H9 (cell line): Measurements from ENCODE around the gene PGLYRP3. TPM values are rescaled to one million over a fixed set of nuclear protein-coding genes. Genes with fewer than 3 reads are reported as not detected.

ENCODE experiments used
- DNase-seq: peaks from one replicate; pipeline ENCODE4 v3.0.0-alpha.2; 2017
- H2AFZ ChIP-seq: one replicate; pipeline ENCODE4 v1.6.1; 2013; ENCODE audit warnings: mild to moderate bottlenecking, low read length, control low read depth, moderate library complexity
- H2AK5ac ChIP-seq: 2 replicates; pipeline ENCODE4 v1.6.1; 2013; ENCODE audit warnings: low read length, control low read depth, mixed read lengths; ENCODE audit not compliant: insufficient read length
- H2BK120ac ChIP-seq: one replicate; pipeline ENCODE4 v1.6.1; 2013; ENCODE audit warnings: low read depth, mild to moderate bottlenecking, low read length, control low read depth, inconsistent platforms; ENCODE audit not compliant: poor library complexity, severe bottlenecking
- H2BK12ac ChIP-seq: 2 replicates; pipeline ENCODE4 v1.6.1; 2013; ENCODE audit warnings: low read length, control low read depth, mixed read lengths, low read depth; ENCODE audit not compliant: insufficient read length
- H2BK15ac ChIP-seq: 2 replicates; pipeline ENCODE4 v1.6.1; 2013; ENCODE audit warnings: low read depth, low read length, control low read depth
- H2BK20ac ChIP-seq: one replicate; pipeline ENCODE4 v1.6.1; 2013; ENCODE audit warnings: low read depth, mild to moderate bottlenecking, low read length, control low read depth, inconsistent platforms; ENCODE audit not compliant: poor library complexity, severe bottlenecking
- H2BK5ac ChIP-seq: 2 replicates; pipeline ENCODE4 v1.6.1; 2013; ENCODE audit warnings: low read length, control low read depth, mixed read lengths; ENCODE audit not compliant: insufficient read length
- H3K14ac ChIP-seq: 2 replicates; pipeline ENCODE4 v1.6.1; 2013; ENCODE audit warnings: low read length, control low read depth; ENCODE audit not compliant: insufficient read depth
- H3K18ac ChIP-seq: 2 replicates; pipeline ENCODE4 v1.6.1; 2013; ENCODE audit warnings: low read depth, mild to moderate bottlenecking, mixed read lengths, low read length, control low read depth; ENCODE audit not compliant: insufficient read length
- H3K23ac ChIP-seq: 2 replicates; pipeline ENCODE4 v1.6.1; 2013; ENCODE audit warnings: low read length, control low read depth, mixed read lengths, low read depth; ENCODE audit not compliant: insufficient read length
- H3K23me2 ChIP-seq: 2 replicates; pipeline ENCODE4 v1.6.1; 2013; ENCODE audit warnings: low read depth, mild to moderate bottlenecking, mixed read lengths, low read length, control low read depth; ENCODE audit not compliant: insufficient read length, poor library complexity, severe bottlenecking
- H3K27ac ChIP-seq: 2 replicates; pipeline ENCODE4 v1.5.1; 2013; ENCODE audit warnings: low read length, control low read depth, mixed read lengths, low read depth; ENCODE audit not compliant: insufficient read length
- H3K27me3 ChIP-seq: 2 replicates; pipeline ENCODE4 v1.6.1; 2013; ENCODE audit warnings: low read length, control low read depth, inconsistent platforms; ENCODE audit not compliant: insufficient read depth
- H3K4ac ChIP-seq: 2 replicates; pipeline ENCODE4 v1.6.1; 2013; ENCODE audit warnings: low read depth, mild to moderate bottlenecking, control low read depth, inconsistent platforms, low read length, moderate library complexity
- H3K4me1 ChIP-seq: 2 replicates; pipeline ENCODE4 v1.6.1; 2013; ENCODE audit warnings: low read length, control low read depth, inconsistent platforms; ENCODE audit not compliant: insufficient read depth
- H3K4me2 ChIP-seq: 2 replicates; pipeline ENCODE4 v1.6.1; 2013; ENCODE audit warnings: low read length, control low read depth, mixed read lengths; ENCODE audit not compliant: insufficient read length, insufficient read depth
- H3K56ac ChIP-seq: 2 replicates; pipeline ENCODE4 v1.6.1; 2013; ENCODE audit warnings: low read depth, mild to moderate bottlenecking, mixed read lengths, low read length, control low read depth; ENCODE audit not compliant: insufficient read length
- H3K79me1 ChIP-seq: 2 replicates; pipeline ENCODE4 v1.6.1; 2013; ENCODE audit warnings: low read depth, mild to moderate bottlenecking, moderate library complexity, low read length, control low read depth, inconsistent platforms; ENCODE audit not compliant: insufficient read depth, poor library complexity, severe bottlenecking
- H3K79me2 ChIP-seq: 2 replicates; pipeline ENCODE4 v1.6.1; 2013; ENCODE audit warnings: low read length, control low read depth, inconsistent platforms; ENCODE audit not compliant: insufficient read depth
- H3K9ac ChIP-seq: 2 replicates; pipeline ENCODE4 v1.6.1; 2013; ENCODE audit warnings: low read length, control low read depth, mixed read lengths; ENCODE audit not compliant: insufficient read length; ENCODE audit errors: extremely low read depth
- H3K9me3 ChIP-seq: one replicate; pipeline ENCODE4 v1.6.1; 2013; ENCODE audit warnings: low read depth, low read length, inconsistent platforms; ENCODE audit not compliant: control insufficient read depth
- H3T11ph ChIP-seq: one replicate; pipeline ENCODE4 v1.6.1; 2013; ENCODE audit warnings: mild to moderate bottlenecking, low read length, control low read depth, inconsistent platforms
- H4K20me1 ChIP-seq: one replicate; pipeline ENCODE4 v1.6.1; 2013; ENCODE audit not compliant: control insufficient read depth, insufficient read length, insufficient read depth
- H4K5ac ChIP-seq: 2 replicates; pipeline ENCODE4 v1.6.1; 2013; ENCODE audit warnings: low read depth, mild to moderate bottlenecking, mixed read lengths, low read length, control low read depth; ENCODE audit not compliant: insufficient read length
- H4K8ac ChIP-seq: replicated peaks from 2 replicates; pipeline ENCODE4 v1.6.1; 2013; ENCODE audit warnings: low read length, control low read depth, mixed read lengths, low read depth; ENCODE audit not compliant: insufficient read length
- H4K91ac ChIP-seq: 2 replicates; pipeline ENCODE4 v1.6.1; 2013; ENCODE audit warnings: low read depth, mild to moderate bottlenecking, moderate library complexity, mixed read lengths, low read length, control low read depth; ENCODE audit not compliant: insufficient read length
- H3K27ac Mint-ChIP-seq, 3 experiments: 2 replicates in 2 of 3; 3 replicates in 1 of 3; pipeline ENCODE4 v1.8.0; 2020 to 2021; ENCODE audit warnings: mixed read lengths in 3 of 3, mild to moderate bottlenecking in 1 of 3, moderate library complexity in 1 of 3
- H3K27me3 Mint-ChIP-seq: 2 replicates; pipeline ENCODE4 v1.8.0; 2021; ENCODE audit warnings: low read depth, mild to moderate bottlenecking, moderate library complexity, mixed read lengths
- H3K36me3 Mint-ChIP-seq, 3 experiments: 2 replicates in 2 of 3; 3 replicates in 1 of 3; pipeline ENCODE4 v1.8.0; 2020 to 2021; ENCODE audit warnings: low read depth in 3 of 3, mixed read lengths in 3 of 3; ENCODE audit not compliant: insufficient read depth in 1 of 3
- H3K4me1 Mint-ChIP-seq, 2 experiments: 2 replicates each; pipeline ENCODE4 v1.8.0; 2020; ENCODE audit warnings: mixed read lengths in 2 of 2
- H3K4me3 Mint-ChIP-seq, 2 experiments: 2 replicates in 1 of 2; 3 replicates in 1 of 2; pipeline ENCODE4 v1.8.0; 2020 to 2021; ENCODE audit warnings: mild to moderate bottlenecking in 2 of 2, mixed read lengths in 2 of 2, moderate library complexity in 1 of 2
- H3K9me3 Mint-ChIP-seq, 2 experiments: 2 replicates in 1 of 2; 3 replicates in 1 of 2; pipeline ENCODE4 v1.8.0; 2020; ENCODE audit warnings: mild to moderate bottlenecking in 2 of 2, mixed read lengths in 2 of 2, moderate library complexity in 1 of 2
- WGBS: extraction: QIAGEN DNeasy Blood & Tissue Kit; methylation state at CpG from one replicate; pipeline ENCODE4 v1.1.7; 2013; ENCODE audit warnings: missing lambda C conversion rate, low lambda C conversion rate, mixed read lengths; ENCODE audit not compliant: insufficient read length; ENCODE audit errors: extremely low coverage; 5-methylcytosine and 5-hydroxymethylcytosine counted together
- total RNA-seq: library from RNA; stranded (reverse); gene quantifications from 2 replicates; pipeline ENCODE4 v1.2.1, GENCODE V29; 2021
- TF ChIP-seq, protein P1 (sequence below): fragments of 200-600 bp; sonication (generic); conservative IDR thresholded peaks from 3 replicates; pipeline ENCODE4 v1.8.0; 2021; ENCODE audit warnings: antibody characterized with exemption, mild to moderate bottlenecking

Gene PGLYRP3
- total RNA-seq, 1 experiment from 2014 or later: not detected

DNA sequence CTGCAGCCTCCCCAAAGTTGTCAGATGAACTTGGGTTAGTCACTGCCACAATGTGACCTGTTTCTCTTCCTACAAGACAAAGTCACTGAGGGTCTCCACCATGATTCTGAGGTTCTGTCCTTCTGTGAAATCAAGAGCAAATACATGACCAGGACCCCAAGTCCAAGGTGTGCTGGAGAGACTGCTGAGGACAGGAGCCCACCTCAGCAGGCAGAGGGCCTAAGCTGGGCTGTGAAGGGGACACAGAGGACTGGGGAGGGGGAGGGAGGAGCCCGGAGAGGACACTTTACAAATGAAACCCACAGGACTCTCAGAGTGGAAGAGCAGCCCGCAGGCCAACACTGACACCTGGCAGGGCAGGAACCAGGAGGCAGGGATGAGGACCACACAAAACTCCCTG lies 3.3 kb downstream of the PGLYRP3 start:
- no peak for DNase-seq
- peaks cover 10 to 15% of the 10 kb centered on the region in 2 experiments for H3K4me1 Mint-ChIP-seq

More for the DNA sequence above, 3.3 kb downstream of the PGLYRP3 start:
- H3K27ac Mint-ChIP-seq: 0 out of 7 replicates have a peak overlapping the region, but pooled peaks of 1 of the 3 experiments have one; percentile 18
- no peak overlapping the region for H2AK5ac ChIP-seq
- no peak overlapping the region for H2AFZ ChIP-seq
- no peaks in the 10 kb centered on the region for H3K79me1 ChIP-seq
- H3K14ac ChIP-seq: no peak overlapping the region
- no peak overlapping the region for H4K5ac ChIP-seq
- no CpG with 5 or more reads among the region's 2 CpGs for WGBS
- H3K4me1 ChIP-seq: no peaks in the 10 kb centered on the region; the same call in 1 of the 2 replicates
- peaks cover 4% of the 10 kb centered on the region for H3K27me3 Mint-ChIP-seq
- no peak overlapping the region for H3K4me2 ChIP-seq
- H2BK120ac ChIP-seq: no peak overlapping the region
- no peak overlapping the region for H2BK20ac ChIP-seq
- H3K79me2 ChIP-seq: no peaks in the 10 kb centered on the region
- no peak overlapping the region for H3K23ac ChIP-seq
- H2BK15ac ChIP-seq: no peak overlapping the region
- H3K36me3 Mint-ChIP-seq: no peaks in the 10 kb centered on the region; a peak in 1 of 7 replicates
- no peak overlapping the region for H3K27ac ChIP-seq
- H3K18ac ChIP-seq: no peak overlapping the region
- H3K9me3 Mint-ChIP-seq: peaks cover 0 to 11% of the 10 kb centered on the region in 2 experiments; a peak in 1 of 5 replicates
- no peaks in the 10 kb centered on the region for H3K23me2 ChIP-seq
- H4K91ac ChIP-seq: no peak overlapping the region
- no peaks in the 10 kb centered on the region for H4K20me1 ChIP-seq
- no peak overlapping the region for H3K56ac ChIP-seq
- H3K9me3 ChIP-seq: no peaks in the 10 kb centered on the region
- no peaks in the 10 kb centered on the region for H3K27me3 ChIP-seq
- H3K9ac ChIP-seq: no peak overlapping the region
- H2BK12ac ChIP-seq: no peak overlapping the region
- H2BK5ac ChIP-seq: no peak overlapping the region
- no peak overlapping the region for H4K8ac ChIP-seq
- H3K4me3 Mint-ChIP-seq: no peak overlapping the region
- no peak overlapping the region for H3K4ac ChIP-seq
- no peak overlapping the region for H3T11ph ChIP-seq
- TF ChIP-seq, protein P1, sequence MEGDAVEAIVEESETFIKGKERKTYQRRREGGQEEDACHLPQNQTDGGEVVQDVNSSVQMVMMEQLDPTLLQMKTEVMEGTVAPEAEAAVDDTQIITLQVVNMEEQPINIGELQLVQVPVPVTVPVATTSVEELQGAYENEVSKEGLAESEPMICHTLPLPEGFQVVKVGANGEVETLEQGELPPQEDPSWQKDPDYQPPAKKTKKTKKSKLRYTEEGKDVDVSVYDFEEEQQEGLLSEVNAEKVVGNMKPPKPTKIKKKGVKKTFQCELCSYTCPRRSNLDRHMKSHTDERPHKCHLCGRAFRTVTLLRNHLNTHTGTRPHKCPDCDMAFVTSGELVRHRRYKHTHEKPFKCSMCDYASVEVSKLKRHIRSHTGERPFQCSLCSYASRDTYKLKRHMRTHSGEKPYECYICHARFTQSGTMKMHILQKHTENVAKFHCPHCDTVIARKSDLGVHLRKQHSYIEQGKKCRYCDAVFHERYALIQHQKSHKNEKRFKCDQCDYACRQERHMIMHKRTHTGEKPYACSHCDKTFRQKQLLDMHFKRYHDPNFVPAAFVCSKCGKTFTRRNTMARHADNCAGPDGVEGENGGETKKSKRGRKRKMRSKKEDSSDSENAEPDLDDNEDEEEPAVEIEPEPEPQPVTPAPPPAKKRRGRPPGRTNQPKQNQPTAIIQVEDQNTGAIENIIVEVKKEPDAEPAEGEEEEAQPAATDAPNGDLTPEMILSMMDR: no peak
